MM.1S (cell line): ENCODE data around the gene SNX5.

ENCODE experiments used
- DNase-seq: peaks from one replicate; pipeline ENCODE4 v3.0.0-alpha.2; 2015
- H2AFZ ChIP-seq: fragments of 300-600 bp; sonication (generic); 2 replicates; pipeline ENCODE4 v1.6.0; 2016; ENCODE audit warnings: antibody characterized with exemption, low read length
- H3F3A ChIP-seq: fragments of 300-600 bp; sonication (generic); 2 replicates; pipeline ENCODE4 v1.6.1; 2016; ENCODE audit warnings: mild to moderate bottlenecking, antibody characterized with exemption, low read length, moderate library complexity, mixed read lengths; ENCODE audit not compliant: insufficient read depth
- H3K27ac ChIP-seq: fragments of 300-600 bp; sonication (generic); 2 replicates; pipeline ENCODE4 v1.5.1; 2016; ENCODE audit warnings: mild to moderate bottlenecking, low read length
- H3K27me3 ChIP-seq: fragments of 300-600 bp; sonication (generic); replicated peaks from 2 replicates; pipeline ENCODE4 v1.6.0; 2016; ENCODE audit warnings: low read length; ENCODE audit not compliant: insufficient read depth
- H3K36me3 ChIP-seq: fragments of 300-600 bp; sonication (generic); replicated peaks from 2 replicates; pipeline ENCODE4 v1.6.1; 2016; ENCODE audit warnings: mild to moderate bottlenecking, low read length, mixed read lengths; ENCODE audit not compliant: insufficient read depth
- H3K4me1 ChIP-seq: fragments of 300-600 bp; sonication (generic); 2 replicates; pipeline ENCODE4 v1.6.1; 2016; ENCODE audit warnings: low read length, mixed read lengths
- H3K4me2 ChIP-seq: fragments of 300-600 bp; sonication (generic); 2 replicates; pipeline ENCODE4 v1.6.0; 2016; ENCODE audit warnings: low read depth, low read length
- H3K4me3 ChIP-seq: fragments of 300-600 bp; sonication (generic); 2 replicates; pipeline ENCODE4 v1.5.1; 2016; ENCODE audit warnings: low read length, mixed read lengths
- H3K79me2 ChIP-seq: fragments of 300-600 bp; sonication (generic); 2 replicates; pipeline ENCODE4 v1.6.1; 2016; ENCODE audit warnings: mixed run types, low read length, mixed read lengths
- H3K9ac ChIP-seq: fragments of 300-600 bp; sonication (generic); 2 replicates; pipeline ENCODE4 v1.6.1; 2016; ENCODE audit warnings: low read length, mixed read lengths
- H3K9me2 ChIP-seq: fragments of 300-600 bp; sonication (generic); replicated peaks from 2 replicates; pipeline ENCODE4 v1.6.1; 2016; ENCODE audit warnings: mild to moderate bottlenecking, low read length, mixed read lengths; ENCODE audit not compliant: insufficient read depth
- H3K9me3 ChIP-seq: fragments of 300-600 bp; sonication (generic); replicated peaks from 2 replicates; pipeline ENCODE4 v1.6.1; 2016; ENCODE audit warnings: mild to moderate bottlenecking, low read length, mixed read lengths; ENCODE audit not compliant: insufficient read depth
- H4K20me1 ChIP-seq: fragments of 300-600 bp; sonication (generic); 2 replicates; pipeline ENCODE4 v1.6.1; 2016; ENCODE audit warnings: mild to moderate bottlenecking, low read length, moderate library complexity, mixed read lengths; ENCODE audit not compliant: insufficient read depth
- CTCF ChIP-seq: fragments of 300-600 bp; sonication (generic); IDR thresholded peaks from 2 replicates; pipeline ENCODE4 v1.5.1; 2016; ENCODE audit warnings: antibody characterized with exemption, low read length, mixed read lengths
- EZH2 ChIP-seq: fragments of 300-600 bp; sonication (generic); optimal IDR thresholded peaks from 2 replicates; pipeline ENCODE3; 2017; ENCODE audit warnings: low read depth, mild to moderate bottlenecking, antibody characterized with exemption, low read length, mixed read lengths
- EZH2phosphoT487 ChIP-seq: fragments of 300-600 bp; sonication (generic); IDR thresholded peaks from 2 replicates; pipeline ENCODE4 v1.6.1; 2018; ENCODE audit warnings: antibody characterized with exemption, low read length

The SNX5 gene

GRCh38 chr20:17928633-17929311 lies 39.8 kb downstream of the SNX5 start:
- no peak overlapping the region for H3K4me3 ChIP-seq
- no peaks in the 10 kb centered on the region for H3K36me3 ChIP-seq
- H3K4me2 ChIP-seq: no peak overlapping the region
- no peak overlapping the region for H3K9ac ChIP-seq
- H3K27me3 ChIP-seq: no peaks in the 10 kb centered on the region
- no peak for TF ChIP-seq EZH2
- no peak for TF ChIP-seq EZH2phosphoT487
- no peak for TF ChIP-seq CTCF
- H3F3A ChIP-seq: no peaks in the 10 kb centered on the region
- no peak overlapping the region for H3K27ac ChIP-seq
- no peaks in the 10 kb centered on the region for H3K9me3 ChIP-seq
- no peak for DNase-seq
- no peaks in the 10 kb centered on the region for H3K4me1 ChIP-seq
- no peaks in the 10 kb centered on the region for H3K79me2 ChIP-seq
- no peaks in the 10 kb centered on the region for H3K9me2 ChIP-seq
- H4K20me1 ChIP-seq: no peaks in the 10 kb centered on the region
- H2AFZ ChIP-seq: no peak overlapping the region

GRCh38 chr20:17928211-17928611 lies 40.4 kb downstream of the SNX5 start:
- Histone ChIP-seq H3K4me1 (no peaks in the 10 kb centered on the region), H3K9ac (no peak overlapping the region), H3K9me2 (no peaks in the 10 kb centered on the region), H3K36me3 (no peaks in the 10 kb centered on the region), H2AFZ (no peak overlapping the region), H3K27ac (no peak overlapping the region), H3K79me2 (no peaks in the 10 kb centered on the region), H3K27me3 (no peaks in the 10 kb centered on the region), H3K4me3 (no peak overlapping the region), H3K4me2 (no peak overlapping the region), H3F3A (no peaks in the 10 kb centered on the region), H3K9me3 (no peaks in the 10 kb centered on the region), H4K20me1 (no peaks in the 10 kb centered on the region)
- TF ChIP-seq CTCF (no peak), EZH2phosphoT487 (no peak), EZH2 (no peak)
- DNase-seq: no peak

- no peak overlapping the region for H3K4me3 ChIP-seq
- no peaks in the 10 kb centered on the region for H3K27me3 ChIP-seq
- H3K4me1 ChIP-seq: no peaks in the 10 kb centered on the region
- H3F3A ChIP-seq: no peaks in the 10 kb centered on the region
- H3K27ac ChIP-seq: no peak overlapping the region
- no peak for DNase-seq
- H3K79me2 ChIP-seq: no peaks in the 10 kb centered on the region
- H4K20me1 ChIP-seq: no peaks in the 10 kb centered on the region
- no peaks in the 10 kb centered on the region for H3K9me3 ChIP-seq
- H3K36me3 ChIP-seq: no peaks in the 10 kb centered on the region
- H3K4me2 ChIP-seq: no peak overlapping the region
- no peaks in the 10 kb centered on the region for H3K9me2 ChIP-seq
- TF ChIP-seq CTCF (no peak), EZH2phosphoT487 (no peak), EZH2 (no peak)
- H2AFZ ChIP-seq: no peak overlapping the region
- H3K9ac ChIP-seq: no peak overlapping the region
Observed at GRCh38 chr20:17925940-17926300, 42.7 kb downstream of the SNX5 start.
